ENCODE measurements around the gene CBR4. TPM values are rescaled to one million over a fixed set of nuclear protein-coding genes. Genes with fewer than 3 reads are reported as not detected.
"Not testable (repeated sequence)": the region's sequence is repeated elsewhere in the genome, so short reads cannot be mapped to it uniquely, and the experiment has no call there.

The CBR4 gene
- total RNA-seq, 1 experiment from 2014 or later, result 16.7 TPM

- in situ Hi-C loops (cut with HindIII; ENCODE audit: low pct_unique_long_range_greater_than_20kb, low sequenced_read_pairs), result no loop called here
Observed at GRCh38 chr4:169039251-169039954, 29.3 kb upstream of the CBR4 start.

GRCh38 chr4:169037506-169037905 is 27.5 kb upstream of the CBR4 start:
- in situ Hi-C loops (cut with HindIII; ENCODE audit: low pct_unique_long_range_greater_than_20kb, low sequenced_read_pairs), result no loop called here
- no peak for DNase-seq (ENCODE audit: low read depth, low spot score)

More at GRCh38 chr4:169039251-169039954, 29.3 kb upstream of the CBR4 start:
- DNase-seq (ENCODE audit: low read depth, low spot score), result peak; percentile 84

- DNase-seq (ENCODE audit: low read depth, low spot score), result not testable (repeated sequence)
Observed at GRCh38 chr4:169035871-169036620, 26.0 kb upstream of the CBR4 start.

GRCh38 chr4:169033660-169034059 is 23.6 kb upstream of the CBR4 start:
- DNase-seq (ENCODE audit: low read depth, low spot score), result peak; percentile 30
- in situ Hi-C loops (cut with HindIII; ENCODE audit: low pct_unique_long_range_greater_than_20kb, low sequenced_read_pairs), result no loop called here

More at GRCh38 chr4:169035871-169036620, 26.0 kb upstream of the CBR4 start:
- in situ Hi-C loops (cut with HindIII; ENCODE audit: low pct_unique_long_range_greater_than_20kb, low sequenced_read_pairs), result not testable (repeated sequence)

- no peak for DNase-seq (ENCODE audit: low read depth, low spot score)
- in situ Hi-C loops (cut with HindIII; ENCODE audit: low pct_unique_long_range_greater_than_20kb, low sequenced_read_pairs), result no loop called here
Observed at GRCh38 chr4:169032883-169033645, 23.0 kb upstream of the CBR4 start.

- in situ Hi-C loops (cut with HindIII; ENCODE audit: low pct_unique_long_range_greater_than_20kb, low sequenced_read_pairs), result no loop called here
- no peak for DNase-seq (ENCODE audit: low read depth, low spot score)
Observed at GRCh38 chr4:169032194-169032593, 22.1 kb upstream of the CBR4 start.

- no peak for DNase-seq (ENCODE audit: low read depth, low spot score)
- in situ Hi-C loops (cut with HindIII; ENCODE audit: low pct_unique_long_range_greater_than_20kb, low sequenced_read_pairs), result no loop called here
Observed at GRCh38 chr4:169031392-169031791, 21.3 kb upstream of the CBR4 start.

GRCh38 chr4:169030562-169030982 is 20.5 kb upstream of the CBR4 start:
- DNase-seq (ENCODE audit: low read depth, low spot score), result no peak
- in situ Hi-C loops (cut with HindIII; ENCODE audit: low pct_unique_long_range_greater_than_20kb, low sequenced_read_pairs), result no loop called here

GRCh38 chr4:169029947-169030346 is 19.9 kb upstream of the CBR4 start:
- in situ Hi-C loops (cut with HindIII; ENCODE audit: low pct_unique_long_range_greater_than_20kb, low sequenced_read_pairs), result no loop called here
- no peak for DNase-seq (ENCODE audit: low read depth, low spot score)

- in situ Hi-C loops (cut with HindIII; ENCODE audit: low pct_unique_long_range_greater_than_20kb, low sequenced_read_pairs), result no loop called here
- no peak for DNase-seq (ENCODE audit: low read depth, low spot score)
Observed at GRCh38 chr4:169027663-169028062, 17.6 kb upstream of the CBR4 start.

- no peak for DNase-seq (ENCODE audit: low read depth, low spot score)
- in situ Hi-C loops (cut with HindIII; ENCODE audit: low pct_unique_long_range_greater_than_20kb, low sequenced_read_pairs), result no loop called here
Observed at GRCh38 chr4:169025184-169025583, 15.1 kb upstream of the CBR4 start.

- DNase-seq (ENCODE audit: low read depth, low spot score), result peak; percentile 72
- in situ Hi-C loops (cut with HindIII; ENCODE audit: low pct_unique_long_range_greater_than_20kb, low sequenced_read_pairs), result no loop called here
Observed at GRCh38 chr4:169024762-169025161, 14.7 kb upstream of the CBR4 start.

GRCh38 chr4:169018406-169018805 is 8.4 kb upstream of the CBR4 start:
- DNase-seq (ENCODE audit: low read depth, low spot score), result no peak
- in situ Hi-C loops (cut with HindIII; ENCODE audit: low pct_unique_long_range_greater_than_20kb, low sequenced_read_pairs), result no loop called here

GRCh38 chr4:169017971-169018370 is 7.9 kb upstream of the CBR4 start:
- in situ Hi-C loops (cut with HindIII; ENCODE audit: low pct_unique_long_range_greater_than_20kb, low sequenced_read_pairs), result no loop called here
- no peak for DNase-seq (ENCODE audit: low read depth, low spot score)

- in situ Hi-C loops (cut with HindIII; ENCODE audit: low pct_unique_long_range_greater_than_20kb, low sequenced_read_pairs), result no loop called here
- DNase-seq (ENCODE audit: low read depth, low spot score), result no peak
Observed at GRCh38 chr4:169015186-169015623, 5.2 kb upstream of the CBR4 start.

GRCh38 chr4:169014586-169014985 is 4.5 kb upstream of the CBR4 start:
- in situ Hi-C loops (cut with HindIII; ENCODE audit: low pct_unique_long_range_greater_than_20kb, low sequenced_read_pairs), result no loop called here
- no peak for DNase-seq (ENCODE audit: low read depth, low spot score)

- DNase-seq (ENCODE audit: low read depth, low spot score), result no peak
- in situ Hi-C loops (cut with HindIII; ENCODE audit: low pct_unique_long_range_greater_than_20kb, low sequenced_read_pairs), result no loop called here
Observed at GRCh38 chr4:169013396-169013795, 3.3 kb upstream of the CBR4 start.

GRCh38 chr4:169012049-169012448 is 2.0 kb upstream of the CBR4 start:
- no peak for DNase-seq (ENCODE audit: low read depth, low spot score)
- in situ Hi-C loops (cut with HindIII; ENCODE audit: low pct_unique_long_range_greater_than_20kb, low sequenced_read_pairs), result no loop called here

Data from SK-MEL-5 (cell line).